RWPE1 (cell line): ENCODE measurements around the gene YPEL4.
"Not testable (repeated sequence)": the region's sequence is repeated elsewhere in the genome, so short reads cannot be mapped to it uniquely, and the experiment has no call there.

Source experiments
- CTCF ChIA-PET: fragments of 350-600 bp; sonication (Branson Sonifier 250); formaldehyde crosslinking; extraction: SDS; loops from one replicate; lab custom pipeline; 2021; lab: Yijun Ruan, JAX
- POLR2A ChIA-PET: fragments of 400-600 bp; formaldehyde crosslinking; extraction: SDS; loops from one replicate; lab custom pipeline; 2020; ENCODE audit warnings: antibody characterized with exemption; ENCODE audit not compliant: low non-redundant PET; lab: Yijun Ruan, JAX
- DNase-seq: peaks from one replicate; pipeline ENCODE4 v3.0.0; 2012; ENCODE audit warnings: low spot score
- H3K27ac ChIP-seq: fragments of 450-650 bp; 2 replicates; pipeline ENCODE4 v1.5.1; 2017
- CTCF ChIP-seq: fragments of 450-650 bp; conservative IDR thresholded peaks from 2 replicates; pipeline ENCODE4 v1.5.1; 2017; ENCODE audit warnings: low read depth, mild to moderate bottlenecking

Gene YPEL4

GRCh38 chr11:57652662-57653061, 3.0 kb upstream of the YPEL4 start:
- POLR2A ChIA-PET: no interaction called here
- no peak overlapping the region for H3K27ac ChIP-seq
- no peak for DNase-seq
- no peak for TF ChIP-seq CTCF
- CTCF ChIA-PET: no interaction called here

- DNase-seq, POLR2A ChIA-PET, H3K27ac ChIP-seq: not testable (repeated sequence)
- CTCF ChIA-PET: interaction anchor here (0.6 kb wide), 1 partner anchor 39 kb away, joined by 3 read pairs; no protein-coding TSS in a partner anchor
Measured at GRCh38 chr11:57652230-57652629, 2.5 kb upstream of the YPEL4 start.

- no peak overlapping the region for H3K27ac ChIP-seq
- CTCF ChIA-PET: no interaction called here
- no peak for TF ChIP-seq CTCF
- POLR2A ChIA-PET: no interaction called here
- DNase-seq: no peak
Measured at GRCh38 chr11:57651408-57651807, 1.7 kb upstream of the YPEL4 start.

- DNase-seq: no peak
- TF ChIP-seq CTCF: no peak
- H3K27ac ChIP-seq: no peak overlapping the region
- ChIA-PET POLR2A (no interaction called here), CTCF (no interaction called here)
Measured at GRCh38 chr11:57650739-57651090, 1.0 kb upstream of the YPEL4 start.

GRCh38 chr11:57648801-57649735, 644 bp downstream of the YPEL4 start:
- no peak for TF ChIP-seq CTCF
- POLR2A ChIA-PET: no interaction called here
- CTCF ChIA-PET: interaction anchor here (0.8 to 1.5 kb wide), 4 partner anchors 81 to 906 kb away, joined by 3 to 6 read pairs (median 4); partner anchors contain the start of gene UBE2L6

GRCh38 chr11:57647960-57648800, 1.5 kb downstream of the YPEL4 start:
- no peak for DNase-seq
- H3K27ac ChIP-seq: no peak overlapping the region
- TF ChIP-seq CTCF: no peak
- POLR2A ChIA-PET: no interaction called here
- CTCF ChIA-PET: interaction anchor here (0.8 to 1.5 kb wide), 4 partner anchors 80 to 907 kb away, joined by 3 to 6 read pairs (median 4); partner anchors contain the start of gene UBE2L6

More at GRCh38 chr11:57648801-57649735, 644 bp downstream of the YPEL4 start:
- H3K27ac ChIP-seq: no peak overlapping the region
- DNase-seq: no peak
